Astrocyte (in vitro differentiated cells and primary cell): ENCODE measurements around the gene PARD6A. TPM values are rescaled to one million over a fixed set of nuclear protein-coding genes. Genes with fewer than 3 reads are reported as not detected.

Source experiments
- DNase-seq: peaks from one replicate; pipeline ENCODE4 v3.0.0-alpha.2; 2010; ENCODE audit warnings: low read depth
- FAIRE-seq: peaks from 2 replicates; lab custom pipeline; 2011; peaks lifted over from hg19 to GRCh38; lab: Jason Lieb, UNC
- H2AFZ ChIP-seq: 2 replicates; pipeline ENCODE4 v1.6.0; 2012; ENCODE audit warnings: low read depth, low read length, inconsistent platforms
- H3K27ac ChIP-seq: 2 replicates; pipeline ENCODE4 v1.5.1; 2011; ENCODE audit warnings: low read depth, low read length, inconsistent platforms
- H3K27me3 ChIP-seq: 2 replicates; pipeline ENCODE4 v1.6.0; 2011; ENCODE audit warnings: low read length, inconsistent platforms; ENCODE audit not compliant: insufficient read depth
- H3K36me3 ChIP-seq: 2 replicates; pipeline ENCODE4 v1.5.1; 2011; ENCODE audit warnings: low read length, inconsistent platforms; ENCODE audit not compliant: insufficient read depth
- H3K4me1 ChIP-seq: 2 replicates; pipeline ENCODE4 v1.5.1; 2011; ENCODE audit warnings: low read length, inconsistent platforms; ENCODE audit not compliant: insufficient read depth
- H3K4me2 ChIP-seq: 2 replicates; pipeline ENCODE4 v1.6.0; 2012; ENCODE audit warnings: low read length, inconsistent platforms
- H3K4me3 ChIP-seq: 2 replicates; pipeline ENCODE4 v1.5.1; 2011; ENCODE audit warnings: low read depth, mild to moderate bottlenecking, low read length, inconsistent platforms; ENCODE audit not compliant: insufficient read depth
- H3K79me2 ChIP-seq: 2 replicates; pipeline ENCODE4 v1.6.0; 2012; ENCODE audit warnings: mild to moderate bottlenecking, low read length, inconsistent platforms; ENCODE audit not compliant: insufficient read depth
- H3K9ac ChIP-seq: 2 replicates; pipeline ENCODE4 v1.6.0; 2012; ENCODE audit warnings: mild to moderate bottlenecking, low read length, inconsistent platforms
- H3K9me3 ChIP-seq: 2 replicates; pipeline ENCODE4 v1.5.1; 2012; ENCODE audit warnings: low read depth, mild to moderate bottlenecking, low read length, inconsistent platforms; ENCODE audit not compliant: insufficient read depth
- H4K20me1 ChIP-seq: 2 replicates; pipeline ENCODE4 v1.6.0; 2012; ENCODE audit warnings: low read length, inconsistent platforms; ENCODE audit not compliant: insufficient read depth
- H3K27ac Mint-ChIP-seq: one replicate; pipeline ENCODE4 v1.8.0; 2021; ENCODE audit warnings: mild to moderate bottlenecking, mixed read lengths; ENCODE audit not compliant: unreplicated experiment
- H3K27me3 Mint-ChIP-seq: one replicate; pipeline ENCODE4 v1.8.0; 2021; ENCODE audit warnings: low read depth, mixed read lengths; ENCODE audit not compliant: unreplicated experiment
- H3K36me3 Mint-ChIP-seq: one replicate; pipeline ENCODE4 v1.8.0; 2021; ENCODE audit warnings: low read depth, mixed read lengths; ENCODE audit not compliant: unreplicated experiment
- H3K4me1 Mint-ChIP-seq: one replicate; pipeline ENCODE4 v1.8.0; 2021; ENCODE audit warnings: low read depth, mixed read lengths; ENCODE audit not compliant: unreplicated experiment
- H3K4me3 Mint-ChIP-seq: one replicate; pipeline ENCODE4 v1.8.0; 2021; ENCODE audit warnings: mild to moderate bottlenecking, moderate library complexity, mixed read lengths; ENCODE audit not compliant: unreplicated experiment
- H3K9me3 Mint-ChIP-seq: one replicate; pipeline ENCODE4 v1.8.0; 2021; ENCODE audit warnings: mild to moderate bottlenecking, mixed read lengths; ENCODE audit not compliant: unreplicated experiment
- EZH2 ChIP-seq: IDR thresholded peaks from 2 replicates; pipeline ENCODE4 v1.6.1; 2012; ENCODE audit warnings: mild to moderate bottlenecking, low read length, inconsistent platforms; ENCODE audit not compliant: insufficient read depth
- total RNA-seq: library from RNA; stranded (reverse); gene quantifications from 2 replicates; pipeline ENCODE4 v1.2.1, GENCODE V29; 2021
- TF ChIP-seq, protein P1 (sequence below): IDR thresholded peaks from 2 replicates; pipeline ENCODE4 v1.5.1; 2011; ENCODE audit warnings: low read depth, mild to moderate bottlenecking, inconsistent platforms, low read length, moderate library complexity; ENCODE audit not compliant: insufficient read depth

The PARD6A gene
- total RNA-seq, 1 donor from 2014 or later, result 1.4 TPM

DNA sequence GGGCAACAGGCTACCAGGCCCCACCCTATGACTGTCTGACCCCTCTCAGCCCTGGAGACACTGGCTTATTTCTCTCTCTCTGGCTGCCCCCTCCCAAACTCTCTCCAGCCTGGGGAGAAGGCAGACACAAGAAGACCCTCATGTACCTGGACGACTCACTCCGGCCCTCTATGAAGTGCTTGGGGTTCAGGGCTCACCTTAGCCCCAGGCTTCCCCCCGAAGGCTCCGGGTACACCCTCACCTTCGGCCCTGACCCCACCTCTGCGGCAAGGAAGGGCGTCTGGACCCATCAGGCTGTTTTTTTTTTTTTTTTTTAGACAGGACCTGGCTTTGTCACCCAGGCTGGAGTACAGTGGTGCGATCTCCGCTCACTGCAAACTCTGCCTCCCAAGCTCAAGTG is 16.7 kb upstream of the PARD6A start:
- no peak overlapping the region for H3K4me2 ChIP-seq
- no peaks in the 10 kb centered on the region for H3K79me2 ChIP-seq
- H3K4me1 ChIP-seq, result no peaks in the 10 kb centered on the region
- no peak overlapping the region for H3K4me3 ChIP-seq
- Mint-ChIP-seq H3K9me3 (peaks cover 3% of the 10 kb centered on the region), H3K4me1 (no peaks in the 10 kb centered on the region), H3K4me3 (no peak overlapping the region), H3K27me3 (peaks cover 16% of the 10 kb centered on the region), H3K27ac (no peak overlapping the region), H3K36me3 (peaks cover 4% of the 10 kb centered on the region)
- FAIRE-seq, result no peak
- no peak overlapping the region for H3K9ac ChIP-seq
- peaks cover 11% of the 10 kb centered on the region for H4K20me1 ChIP-seq
- H3K27ac ChIP-seq, result no peak overlapping the region
- peaks cover 27% of the 10 kb centered on the region for H3K27me3 ChIP-seq
- no peak for DNase-seq
- no peaks in the 10 kb centered on the region for H3K9me3 ChIP-seq
- H2AFZ ChIP-seq, result no peak overlapping the region
- peaks cover 4% of the 10 kb centered on the region for H3K36me3 ChIP-seq
- no peak for TF ChIP-seq EZH2

DNA sequence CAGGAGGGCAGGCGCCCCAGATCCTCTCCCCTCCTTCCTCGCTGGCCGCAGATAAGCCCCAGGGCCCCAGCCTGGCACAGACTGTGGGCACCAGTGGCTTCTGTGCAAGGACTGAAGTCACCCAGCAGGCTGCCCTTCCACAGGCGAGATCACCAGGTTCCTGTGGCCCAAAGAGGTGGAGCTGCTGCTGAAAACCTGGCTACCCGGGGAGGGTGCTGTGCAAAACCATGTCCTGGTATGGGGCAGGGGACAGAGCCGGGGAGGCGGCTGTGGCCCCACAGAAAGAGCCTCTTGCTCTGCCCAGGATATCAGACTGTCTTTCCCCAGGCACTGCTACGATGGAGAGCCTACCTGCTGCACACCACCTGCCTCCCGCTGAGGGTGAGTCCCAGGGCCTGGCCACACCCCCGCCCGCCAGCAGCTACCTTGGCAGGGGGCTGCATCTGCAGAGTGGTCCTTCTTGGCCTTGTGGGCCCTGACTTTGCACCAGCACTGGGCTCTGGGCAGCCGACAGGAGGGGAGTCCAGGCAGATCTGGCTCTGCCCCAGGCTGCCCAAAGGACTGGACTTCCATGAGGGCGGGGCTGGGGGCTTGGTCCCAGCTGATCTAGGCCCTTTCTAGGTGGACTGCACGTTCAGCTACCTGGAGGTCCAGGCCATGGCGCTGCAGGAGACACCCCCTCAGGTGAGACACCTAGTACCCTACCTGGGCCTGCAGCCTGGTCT is 15.2 kb upstream of the PARD6A start:
- FAIRE-seq, result no peak
- H3K9me3 ChIP-seq, result no peaks in the 10 kb centered on the region
- H3K4me2 ChIP-seq, result peak overlapping the region; percentile 59
- H4K20me1 ChIP-seq, result peaks cover 11% of the 10 kb centered on the region
- Mint-ChIP-seq H3K4me1 (no peaks in the 10 kb centered on the region), H3K9me3 (peaks cover 5% of the 10 kb centered on the region), H3K36me3 (peaks cover 9% of the 10 kb centered on the region), H3K27me3 (peaks cover 31% of the 10 kb centered on the region), H3K4me3 (no peak overlapping the region), H3K27ac (no peak overlapping the region)
- peaks cover 41% of the 10 kb centered on the region for H3K27me3 ChIP-seq
- no peak overlapping the region for H3K4me3 ChIP-seq
- no peaks in the 10 kb centered on the region for H3K36me3 ChIP-seq
- no peaks in the 10 kb centered on the region for H3K79me2 ChIP-seq
- DNase-seq, result no peak
- H3K27ac ChIP-seq, result no peak overlapping the region
- H3K4me1 ChIP-seq, result no peaks in the 10 kb centered on the region
- TF ChIP-seq, protein P1, sequence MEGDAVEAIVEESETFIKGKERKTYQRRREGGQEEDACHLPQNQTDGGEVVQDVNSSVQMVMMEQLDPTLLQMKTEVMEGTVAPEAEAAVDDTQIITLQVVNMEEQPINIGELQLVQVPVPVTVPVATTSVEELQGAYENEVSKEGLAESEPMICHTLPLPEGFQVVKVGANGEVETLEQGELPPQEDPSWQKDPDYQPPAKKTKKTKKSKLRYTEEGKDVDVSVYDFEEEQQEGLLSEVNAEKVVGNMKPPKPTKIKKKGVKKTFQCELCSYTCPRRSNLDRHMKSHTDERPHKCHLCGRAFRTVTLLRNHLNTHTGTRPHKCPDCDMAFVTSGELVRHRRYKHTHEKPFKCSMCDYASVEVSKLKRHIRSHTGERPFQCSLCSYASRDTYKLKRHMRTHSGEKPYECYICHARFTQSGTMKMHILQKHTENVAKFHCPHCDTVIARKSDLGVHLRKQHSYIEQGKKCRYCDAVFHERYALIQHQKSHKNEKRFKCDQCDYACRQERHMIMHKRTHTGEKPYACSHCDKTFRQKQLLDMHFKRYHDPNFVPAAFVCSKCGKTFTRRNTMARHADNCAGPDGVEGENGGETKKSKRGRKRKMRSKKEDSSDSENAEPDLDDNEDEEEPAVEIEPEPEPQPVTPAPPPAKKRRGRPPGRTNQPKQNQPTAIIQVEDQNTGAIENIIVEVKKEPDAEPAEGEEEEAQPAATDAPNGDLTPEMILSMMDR, result no peak
- peak; percentile 56 for TF ChIP-seq EZH2
- H2AFZ ChIP-seq, result no peak overlapping the region
- no peak overlapping the region for H3K9ac ChIP-seq

DNA sequence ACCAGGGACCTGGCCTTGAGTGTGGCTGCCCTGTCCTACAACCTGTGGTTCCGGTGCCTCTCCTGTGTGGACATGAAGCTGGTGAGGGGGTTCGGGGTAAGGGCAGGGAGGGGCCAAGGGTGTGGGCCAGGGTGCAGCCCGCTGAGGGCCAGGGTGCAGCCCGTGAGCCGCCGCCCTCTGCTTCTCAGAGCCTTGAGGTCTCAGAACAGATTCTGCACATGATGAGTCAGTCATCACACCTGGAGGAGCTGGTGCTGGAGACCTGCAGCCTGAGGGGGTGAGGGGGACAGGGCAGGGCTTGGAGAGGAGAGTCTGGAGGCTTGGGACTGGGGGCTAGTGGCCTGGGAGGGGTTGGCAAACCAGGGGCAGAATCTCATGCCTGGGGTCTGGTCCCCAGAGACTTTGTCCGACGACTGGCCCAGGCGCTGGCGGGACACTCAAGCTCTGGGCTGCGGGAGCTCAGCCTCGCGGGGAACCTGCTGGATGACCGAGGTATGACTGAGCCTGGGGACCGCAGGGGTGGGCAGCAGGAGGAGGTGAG is 13.6 kb upstream of the PARD6A start:
- H3K79me2 ChIP-seq, result no peaks in the 10 kb centered on the region
- FAIRE-seq (no peak), DNase-seq (no peak)
- H3K27me3 ChIP-seq, result peaks cover 52% of the 10 kb centered on the region
- H3K27ac ChIP-seq, result no peak overlapping the region
- Mint-ChIP-seq H3K27me3 (peaks cover 44% of the 10 kb centered on the region), H3K9me3 (peaks cover 5% of the 10 kb centered on the region), H3K4me1 (no peaks in the 10 kb centered on the region), H3K4me3 (no peak overlapping the region), H3K36me3 (peaks cover 11% of the 10 kb centered on the region), H3K27ac (no peak overlapping the region)
- H4K20me1 ChIP-seq, result peaks cover 16% of the 10 kb centered on the region
- H3K36me3 ChIP-seq, result no peaks in the 10 kb centered on the region
- H3K4me2 ChIP-seq, result no peak overlapping the region
- H2AFZ ChIP-seq, result no peak overlapping the region
- H3K9ac ChIP-seq, result no peak overlapping the region
- no peaks in the 10 kb centered on the region for H3K4me1 ChIP-seq
- H3K9me3 ChIP-seq, result no peaks in the 10 kb centered on the region
- no peak overlapping the region for H3K4me3 ChIP-seq
- TF ChIP-seq, protein P1, result no peak
- TF ChIP-seq EZH2, result no peak
